ENCODE results near the gene C14orf132.

- TF ChIP-seq TAF1 (IDR thresholded peaks at IDR 0.05; ENCODE audit: control insufficient read depth, extremely low read depth, insufficient read depth, low read length, severe bottlenecking): no peak
- no peak for TF ChIP-seq CTCF (IDR thresholded peaks at IDR 0.05 in 2 of 3, conservative IDR thresholded peaks at IDR 0.05 in 1 of 3; ENCODE audit: insufficient read depth in 2 of 3, low read depth in 1 of 3, low read length in 3 of 3)
- no peak for TF ChIP-seq RBM17 (IDR thresholded peaks at IDR 0.05; ENCODE audit: borderline replicate concordance, low read depth, low read length)
- TF ChIP-seq NFYB (IDR thresholded peaks at IDR 0.05; ENCODE audit: extremely low read depth, insufficient read length): no peak
- TF ChIP-seq CREB1 (IDR thresholded peaks at IDR 0.05): no peak
- TF ChIP-seq CREB1 (CRISPR knock-in tag; IDR thresholded peaks at IDR 0.05): no peak
- no peak for TF ChIP-seq PRMT5 (CRISPR knock-in tag; IDR thresholded peaks at IDR 0.05)
- TF ChIP-seq KAT8 (IDR thresholded peaks at IDR 0.05; ENCODE audit: low read depth): no peak
- TF ChIP-seq PRDM10 (IDR thresholded peaks at IDR 0.05; ENCODE audit: partially characterized antibody): no peak
- TF ChIP-seq ZNF707 (CRISPR knock-in tag; conservative IDR thresholded peaks at IDR 0.05): no peak
- no peak for TF ChIP-seq ETV5 (CRISPR knock-in tag; IDR thresholded peaks at IDR 0.05; ENCODE audit: low read depth)
- TF ChIP-seq SAP30 (IDR thresholded peaks at IDR 0.05; ENCODE audit: borderline replicate concordance, insufficient read depth, low read depth, low read length, poor library complexity, severe bottlenecking): no peak
Observed at GRCh38 chr14:96050482-96050881, 11.3 kb downstream of the C14orf132 start.
